B cell (primary cell): ENCODE data around the gene ARHGAP22. TPM values are rescaled to one million over a fixed set of nuclear protein-coding genes. Genes with fewer than 3 reads are reported as not detected.

Experiments
- ATAC-seq: fragments of 200-7000 bp; cut with Tn5 transposase; one replicate; pipeline ENCODE4 v1.10.0; 2021; ENCODE audit warnings: low read depth, mild to moderate bottlenecking, moderate number of reproducible peaks, moderate library complexity
- CTCF ChIA-PET: fragments of 350-600 bp; sonication (Branson Sonifier 250); formaldehyde crosslinking; loops from one replicate; lab custom pipeline; 2021; ENCODE audit warnings: antibody characterized with exemption, inconsistent platforms; lab: Charles Lee
- POLR2A ChIA-PET: fragments of 350-600 bp; sonication (Branson Sonifier 250); formaldehyde crosslinking; loops from one replicate; lab custom pipeline; 2021; ENCODE audit warnings: antibody characterized with exemption; lab: Charles Lee
- DNase-seq: peaks from one replicate; pipeline ENCODE4 v3.0.0; 2013
- H2AFZ ChIP-seq: 2 replicates; pipeline ENCODE4 v1.6.1; 2012; ENCODE audit warnings: mild to moderate bottlenecking, low read depth, low read length; ENCODE audit not compliant: insufficient read depth, poor library complexity, severe bottlenecking
- H3K27ac ChIP-seq, 2 donors: 1 replicate in 1 of 2; 2 replicates in 1 of 2; pipeline ENCODE4 v1.5.1; 2012 to 2013; ENCODE audit warnings: low read length in 2 of 2, mild to moderate bottlenecking in 2 of 2, moderate library complexity in 1 of 2
- H3K27me3 ChIP-seq, 4 experiments: fragments of 200-600 bp in 1 of 4; sonication (generic) in 1 of 4; replicated peaks in 1 of 4; 1 replicate in 2 of 4; 2 replicates in 2 of 4; pipeline versions ENCODE4 v1.6.1 to v1.7.0; 2013 to 2016; ENCODE audit warnings: low read length in 3 of 4, mild to moderate bottlenecking in 2 of 4, mixed read lengths in 1 of 4, moderate library complexity in 1 of 4; ENCODE audit not compliant: insufficient read depth in 4 of 4, control insufficient read depth in 3 of 4; ENCODE audit errors: control extremely low read depth in 1 of 4
- H3K36me3 ChIP-seq, 2 experiments: replicated peaks in 1 of 2; 1 replicate in 1 of 2; 2 replicates in 1 of 2; pipeline versions ENCODE4 v1.6.1 to v1.7.1; 2013; ENCODE audit warnings: low read length in 1 of 2; ENCODE audit not compliant: insufficient read depth in 2 of 2, control insufficient read depth in 1 of 2; ENCODE audit errors: control extremely low read depth in 1 of 2, extremely low read depth in 1 of 2
- H3K4me1 ChIP-seq, 2 donors: fragments of 200-600 bp in 1 of 2; sonication (generic) in 1 of 2; 1 replicate in 1 of 2; 2 replicates in 1 of 2; pipeline versions ENCODE4 v1.5.1 to v1.6.1; 2013 to 2017; ENCODE audit warnings: low read length in 2 of 2; ENCODE audit not compliant: control insufficient read depth in 2 of 2, insufficient read depth in 2 of 2
- H3K4me2 ChIP-seq: replicated peaks from 2 replicates; pipeline ENCODE3; 2012; ENCODE audit warnings: mild to moderate bottlenecking, low read depth, low read length; ENCODE audit not compliant: poor library complexity, severe bottlenecking
- H3K4me3 ChIP-seq, 5 experiments: fragments of 200-600 bp in 1 of 5; sonication (generic) in 1 of 5; 1 replicate in 3 of 5; 2 replicates in 2 of 5; pipeline versions ENCODE4 v1.5.1 to v1.7.0; 2011 to 2016; ENCODE audit warnings: low read length in 4 of 5, mild to moderate bottlenecking in 4 of 5, low read depth in 2 of 5, control low read depth in 1 of 5, moderate library complexity in 1 of 5; ENCODE audit not compliant: insufficient read depth in 1 of 5; ENCODE audit errors: control extremely low read depth in 1 of 5, extremely low read depth in 1 of 5
- H3K79me2 ChIP-seq: fragments of 200-600 bp; sonication (generic); one replicate; pipeline ENCODE4 v1.6.0; 2016; ENCODE audit warnings: low read length; ENCODE audit not compliant: control insufficient read depth, insufficient read depth
- H3K9ac ChIP-seq: fragments of 200-600 bp; sonication (generic); 2 replicates; pipeline ENCODE4 v1.6.1; 2017; ENCODE audit warnings: mild to moderate bottlenecking, low read length, moderate library complexity
- H3K9me3 ChIP-seq, 3 donors: one replicate each; pipeline versions ENCODE4 v1.6.1 to v1.7.1; 2013; ENCODE audit warnings: low read length in 2 of 3; ENCODE audit not compliant: control insufficient read depth in 2 of 3, insufficient read depth in 1 of 3; ENCODE audit errors: control extremely low read depth in 1 of 3
- H4K20me1 ChIP-seq: 2 replicates; pipeline ENCODE4 v1.6.0; 2012; ENCODE audit warnings: mild to moderate bottlenecking, low read length; ENCODE audit not compliant: insufficient read depth, control insufficient read depth, poor library complexity, severe bottlenecking
- H3K27ac Mint-ChIP-seq: one replicate; pipeline ENCODE4 v1.8.0; 2021; ENCODE audit warnings: mixed read lengths
- H3K27me3 Mint-ChIP-seq: one replicate; pipeline ENCODE4 v1.8.0; 2021; ENCODE audit warnings: mixed read lengths
- H3K4me1 Mint-ChIP-seq: one replicate; pipeline ENCODE4 v1.8.0; 2021; ENCODE audit warnings: mixed read lengths
- H3K4me3 Mint-ChIP-seq: one replicate; pipeline ENCODE4 v1.8.0; 2021; ENCODE audit warnings: mixed read lengths
- H3K9me3 Mint-ChIP-seq: one replicate; pipeline ENCODE4 v1.8.0; 2022; ENCODE audit warnings: mixed read lengths; ENCODE audit not compliant: insufficient read depth
- CTCF ChIP-seq: fragments of 200-600 bp; IDR thresholded peaks from one replicate; pipeline ENCODE4 v1.8.0; 2022; ENCODE audit warnings: antibody characterized with exemption, mild to moderate bottlenecking
- EZH2 ChIP-seq: IDR thresholded peaks from 2 replicates; pipeline ENCODE4 v1.6.1; 2012; ENCODE audit warnings: borderline replicate concordance, low read depth, mild to moderate bottlenecking, moderate library complexity, low read length; ENCODE audit not compliant: insufficient read depth, poor library complexity, severe bottlenecking
- WGBS: methylation state at CpG from one replicate; pipeline ENCODE4 v1.1.5; 2013; ENCODE audit warnings: missing lambda C conversion rate; ENCODE audit not compliant: insufficient coverage; 5-methylcytosine and 5-hydroxymethylcytosine counted together
- intact Hi-C: fragments of 100-400 bp; cut with micrococcal nuclease; formaldehyde crosslinking; loops from one replicate; pipeline ENCODE4 v1.10.0; 2022
- polyA plus RNA-seq: library from polyadenylated mRNA; depleted of rRNA; stranded (reverse); fragments of >200 nt; gene quantifications from 2 replicates; pipeline ENCODE4 v1.2.3, GENCODE V29; 2012
- total RNA-seq, 2 donors: library from RNA; stranded (reverse); fragments of 120-200 nt in 1 of 2; gene quantifications; 1 replicate in 1 of 2; 2 replicates in 1 of 2; pipeline versions ENCODE4 v1.2.3 to v1.2.4, GENCODE V29; 2013 to 2022

The ARHGAP22 gene
- total and polyA plus RNA-seq, 2 donors (not counting 1 experiment from before 2014, with no cell fraction given) = 1.9 to 2.0 TPM

GRCh38 chr10:48531486-48531885, 73.4 kb downstream of the ARHGAP22 start:
- TF ChIP-seq EZH2 = no peak
- TF ChIP-seq CTCF = no peak
- no peak for DNase-seq
- intact Hi-C loops = no loop called here
- Mint-ChIP-seq H3K4me1 (no peaks in the 10 kb centered on the region), H3K27ac (no peak overlapping the region), H3K9me3 (no peaks in the 10 kb centered on the region), H3K27me3 (peaks cover 17% of the 10 kb centered on the region), H3K4me3 (no peak overlapping the region)
- H3K4me3 ChIP-seq = no peak overlapping the region
- peaks cover 0 to 10% (median 4%) of the 10 kb centered on the region in 4 experiments for H3K27me3 ChIP-seq
- WGBS = 86% methylated on average over 2 of the region's 5 CpGs
- H3K4me2 ChIP-seq = no peak overlapping the region
- peaks cover 0 to 16% (median 3%) of the 10 kb centered on the region in 3 donors for H3K9me3 ChIP-seq
- H3K79me2 ChIP-seq = no peaks in the 10 kb centered on the region
- no peak for ATAC-seq
- H4K20me1 ChIP-seq = no peaks in the 10 kb centered on the region
- POLR2A ChIA-PET = no interaction called here
- CTCF ChIA-PET = interaction anchor here (0.9 kb wide), 1 partner anchor 18 kb away, joined by 3 read pairs; no protein-coding TSS in a partner anchor
- H3K4me1 ChIP-seq = no peaks in the 10 kb centered on the region
- no peaks in the 10 kb centered on the region for H3K36me3 ChIP-seq
- H3K27ac ChIP-seq = no peak overlapping the region
- H2AFZ ChIP-seq = no peak overlapping the region
- H3K9ac ChIP-seq = no peak overlapping the region

GRCh38 chr10:48529331-48529730, 75.5 kb downstream of the ARHGAP22 start:
- Histone ChIP-seq H3K4me2 (no peak overlapping the region), H3K4me3 (no peak overlapping the region), H3K36me3 (no peaks in the 10 kb centered on the region), H3K79me2 (no peaks in the 10 kb centered on the region), H3K27ac (no peak overlapping the region), H2AFZ (no peak overlapping the region), H3K27me3 (peaks cover 0 to 28% (median 11%) of the 10 kb centered on the region in 4 experiments), H3K9ac (no peak overlapping the region), H3K4me1 (no peaks in the 10 kb centered on the region), H3K9me3 (peaks cover 0 to 13% (median 7%) of the 10 kb centered on the region in 3 donors), H4K20me1 (no peaks in the 10 kb centered on the region)
- no peaks in the 10 kb centered on the region for H3K9me3 Mint-ChIP-seq
- CTCF ChIA-PET = no interaction called here
- H3K27me3 Mint-ChIP-seq = peaks cover 35% of the 10 kb centered on the region
- H3K4me3 Mint-ChIP-seq = no peak overlapping the region
- TF ChIP-seq CTCF = no peak
- no peak for TF ChIP-seq EZH2
- H3K4me1 Mint-ChIP-seq = peaks cover 6% of the 10 kb centered on the region
- whole genome bisulfite sequencing = 56% methylated on average over 2 of the region's 2 CpGs
- no peak for DNase-seq
- intact Hi-C loops = no loop called here
- POLR2A ChIA-PET = no interaction called here
- no peak for ATAC-seq
- H3K27ac Mint-ChIP-seq = no peak overlapping the region
